ENCODE measurements around the gene FRAS1. TPM values are rescaled to one million over a fixed set of nuclear protein-coding genes. Genes with fewer than 3 reads are reported as not detected.

FRAS1 gene
- total and polyA plus RNA-seq, 2 donors (not counting 1 experiment from before 2014, with no cell fraction given) = 0.03 to 0.12 TPM

GRCh38 chr4:78291277-78291676, 234.2 kb downstream of the FRAS1 start:
- DNase-seq (no peak), ATAC-seq (ENCODE audit: low read depth) (no peak)
- no peaks in the 10 kb centered on the region for H3K4me1 Mint-ChIP-seq
- Histone ChIP-seq H3K27me3 (replicated peaks in 1 of 4; ENCODE audit: control extremely low read depth in 1 of 4, control insufficient read depth in 3 of 4, insufficient read depth in 4 of 4, low read length in 3 of 4) (no peaks in the 10 kb centered on the region), H3K9me3 (ENCODE audit: control extremely low read depth in 1 of 3, control insufficient read depth in 2 of 3, insufficient read depth in 1 of 3, low read length in 2 of 3) (no peaks in the 10 kb centered on the region), H4K20me1 (ENCODE audit: control insufficient read depth, insufficient read depth, low read length, poor library complexity, severe bottlenecking) (no peaks in the 10 kb centered on the region), H3K79me2 (ENCODE audit: control insufficient read depth, insufficient read depth, low read length) (no peaks in the 10 kb centered on the region), H3K4me1 (ENCODE audit: control insufficient read depth in 2 of 2, insufficient read depth in 2 of 2, low read length in 2 of 2) (no peaks in the 10 kb centered on the region), H2AFZ (ENCODE audit: insufficient read depth, low read depth, low read length, poor library complexity, severe bottlenecking) (no peak overlapping the region), H3K36me3 (replicated peaks in 1 of 2; ENCODE audit: control extremely low read depth in 1 of 2, control insufficient read depth in 1 of 2, extremely low read depth in 1 of 2, insufficient read depth in 2 of 2, low read length in 1 of 2) (no peaks in the 10 kb centered on the region), H3K4me3 (ENCODE audit: control extremely low read depth in 1 of 5, extremely low read depth in 1 of 5, insufficient read depth in 1 of 5, low read depth in 2 of 5, low read length in 4 of 5) (no peak overlapping the region), H3K4me2 (replicated peaks; ENCODE audit: low read depth, low read length, poor library complexity, severe bottlenecking) (no peak overlapping the region), H3K9ac (ENCODE audit: low read length) (no peak overlapping the region), H3K27ac (ENCODE audit: low read length in 2 of 2) (no peak overlapping the region)
- no peak overlapping the region for H3K27ac Mint-ChIP-seq
- TF ChIP-seq CTCF (IDR thresholded peaks at IDR 0.05) = no peak
- TF ChIP-seq EZH2 (IDR thresholded peaks at IDR 0.05; ENCODE audit: borderline replicate concordance, insufficient read depth, low read depth, low read length, poor library complexity, severe bottlenecking) = no peak
- H3K27me3 Mint-ChIP-seq = no peaks in the 10 kb centered on the region
- CTCF ChIA-PET = interaction anchor here (0.7 kb wide), 1 partner anchor 10 kb away, joined by 3 read pairs; no protein-coding TSS in a partner anchor
- intact Hi-C loops (cut with micrococcal nuclease) = no loop called here
- H3K9me3 Mint-ChIP-seq (ENCODE audit: insufficient read depth) = peaks cover 3% of the 10 kb centered on the region
- POLR2A ChIA-PET = no interaction called here
- H3K4me3 Mint-ChIP-seq = no peak overlapping the region
- 93% methylated on average over 2 of the region's 3 CpGs for WGBS (ENCODE audit: insufficient coverage)

- H4K20me1 ChIP-seq (ENCODE audit: control insufficient read depth, insufficient read depth, low read length, poor library complexity, severe bottlenecking) = no peaks in the 10 kb centered on the region
- H3K27ac Mint-ChIP-seq = no peak overlapping the region
- CTCF ChIA-PET = no interaction called here
- no peak for DNase-seq
- no peak overlapping the region for H3K9ac ChIP-seq (ENCODE audit: low read length)
- TF ChIP-seq CTCF (IDR thresholded peaks at IDR 0.05) (no peak), EZH2 (IDR thresholded peaks at IDR 0.05; ENCODE audit: borderline replicate concordance, insufficient read depth, low read depth, low read length, poor library complexity, severe bottlenecking) (no peak)
- H3K27me3 ChIP-seq (replicated peaks in 1 of 4; ENCODE audit: control extremely low read depth in 1 of 4, control insufficient read depth in 3 of 4, insufficient read depth in 4 of 4, low read length in 3 of 4) = no peaks in the 10 kb centered on the region
- intact Hi-C loops (cut with micrococcal nuclease) = no loop called here
- H3K9me3 Mint-ChIP-seq (ENCODE audit: insufficient read depth) = no peaks in the 10 kb centered on the region
- no peaks in the 10 kb centered on the region for H3K27me3 Mint-ChIP-seq
- no peak overlapping the region for H3K4me3 ChIP-seq (ENCODE audit: control extremely low read depth in 1 of 5, extremely low read depth in 1 of 5, insufficient read depth in 1 of 5, low read depth in 2 of 5, low read length in 4 of 5)
- no peaks in the 10 kb centered on the region for H3K36me3 ChIP-seq (replicated peaks in 1 of 2; ENCODE audit: control extremely low read depth in 1 of 2, control insufficient read depth in 1 of 2, extremely low read depth in 1 of 2, insufficient read depth in 2 of 2, low read length in 1 of 2)
- peaks cover 4% of the 10 kb centered on the region in 2 donors for H3K4me1 ChIP-seq (ENCODE audit: control insufficient read depth in 2 of 2, insufficient read depth in 2 of 2, low read length in 2 of 2)
- ATAC-seq (ENCODE audit: low read depth) = no peak
- no peak overlapping the region for H2AFZ ChIP-seq (ENCODE audit: insufficient read depth, low read depth, low read length, poor library complexity, severe bottlenecking)
- POLR2A ChIA-PET = no interaction called here
- 94% methylated on average over 2 of the region's 2 CpGs for WGBS (ENCODE audit: insufficient coverage)
- H3K4me2 ChIP-seq (replicated peaks; ENCODE audit: low read depth, low read length, poor library complexity, severe bottlenecking) = no peak overlapping the region
- no peaks in the 10 kb centered on the region for H3K9me3 ChIP-seq (ENCODE audit: control extremely low read depth in 1 of 3, control insufficient read depth in 2 of 3, insufficient read depth in 1 of 3, low read length in 2 of 3)
- peaks cover 3% of the 10 kb centered on the region for H3K4me1 Mint-ChIP-seq
- no peak overlapping the region for H3K4me3 Mint-ChIP-seq
- no peaks in the 10 kb centered on the region for H3K79me2 ChIP-seq (ENCODE audit: control insufficient read depth, insufficient read depth, low read length)
- no peak overlapping the region for H3K27ac ChIP-seq (ENCODE audit: low read length in 2 of 2)
These were observed 235.2 kb downstream of the FRAS1 start for GRCh38 chr4:78292341-78292740.
